Activated CD4-positive, alpha-beta T cell treated with anti-CD3 and anti-CD28 coated beads, Interleukin-2, amount 50 U/mL, for 1 hour (primary cell): ENCODE measurements around the gene TSHZ2.

Source experiments
- DNase-seq: peaks from one replicate; pipeline ENCODE4 v3.0.0-alpha.2; 2020

The TSHZ2 gene

DNA sequence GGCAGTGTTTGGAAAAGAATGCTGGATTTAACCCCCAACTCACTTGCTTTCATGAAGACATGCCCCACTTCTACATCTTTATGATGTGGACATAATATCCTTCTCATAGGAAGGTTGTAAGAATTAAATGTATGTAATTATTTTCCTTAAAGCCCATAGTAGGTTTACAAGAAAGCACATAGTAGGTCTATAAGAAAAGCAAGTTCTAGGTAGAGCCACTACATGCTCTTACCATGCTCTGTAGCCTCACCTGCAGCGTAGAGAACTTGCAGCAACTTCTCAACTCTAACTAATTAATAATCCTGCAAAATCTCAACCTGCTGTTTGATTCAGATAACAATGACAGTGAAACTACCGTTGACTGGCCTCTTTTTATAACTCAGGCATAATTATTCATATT, 288.4 kb downstream of the TSHZ2 start:
- no peak for DNase-seq

GRCh38 chr20:53262365-53262764, 290.2 kb downstream of the TSHZ2 start:
- DNase-seq, result no peak

GRCh38 chr20:53263554-53264438, 291.6 kb downstream of the TSHZ2 start:
- no peak for DNase-seq

GRCh38 chr20:53264604-53265003, 292.4 kb downstream of the TSHZ2 start:
- DNase-seq, result no peak

DNA sequence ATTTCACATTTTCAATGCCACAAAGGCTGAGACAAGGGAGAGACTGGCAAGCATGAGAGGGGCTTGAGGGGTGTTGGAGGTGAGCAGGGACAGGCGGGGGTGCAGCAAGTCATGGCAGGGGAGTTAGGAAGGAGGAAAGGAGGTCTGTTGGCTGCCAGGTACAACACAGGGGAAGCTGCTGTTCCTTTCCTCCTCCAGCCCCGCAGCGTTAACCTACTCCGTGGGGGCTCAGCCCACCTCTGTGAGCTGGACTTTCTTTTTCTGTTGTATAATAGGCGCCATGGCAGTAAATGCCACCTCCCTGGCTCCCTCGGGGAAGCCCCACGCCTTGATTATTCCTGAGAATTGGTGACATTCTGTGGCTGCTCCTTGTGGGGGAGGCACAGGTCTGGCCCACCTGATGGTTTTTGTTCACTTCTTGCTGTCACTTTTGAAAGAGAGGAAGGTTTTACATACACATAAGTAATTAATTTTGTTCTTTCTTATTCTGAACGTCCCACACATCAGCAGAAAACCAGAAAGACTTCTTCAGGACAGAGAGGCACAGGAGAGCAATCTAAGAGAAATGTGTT, 293.2 kb downstream of the TSHZ2 start:
- DNase-seq, result no peak

GRCh38 chr20:53269380-53269779, 297.2 kb downstream of the TSHZ2 start:
- no peak for DNase-seq

DNA sequence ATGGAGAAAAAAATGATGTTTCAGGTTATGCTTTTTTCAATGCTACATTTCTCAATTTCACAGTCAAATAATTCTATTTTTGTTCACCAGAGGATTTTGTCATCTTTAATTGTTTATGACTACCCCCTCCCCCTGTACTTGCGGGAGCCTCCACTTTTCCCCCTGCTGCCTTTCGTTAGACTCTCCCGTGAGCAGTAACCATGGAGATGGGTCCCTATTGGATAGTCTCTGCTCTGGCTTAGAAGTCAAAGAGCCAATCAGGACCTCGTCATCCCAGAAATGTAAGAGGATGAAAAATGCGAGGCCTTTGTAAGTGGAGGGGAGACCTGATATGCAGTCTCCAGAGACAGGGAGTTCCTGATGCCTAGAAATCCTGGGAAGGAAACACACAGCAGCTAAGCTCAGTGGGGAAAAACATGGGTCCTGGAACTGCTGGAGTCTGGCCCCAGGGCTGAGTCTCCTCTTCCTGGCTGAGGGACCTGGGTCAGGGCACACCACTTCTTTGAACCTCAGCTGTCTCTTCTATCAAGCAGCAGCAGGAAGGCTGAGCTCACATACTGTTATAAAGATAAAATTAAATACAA, 298.7 kb downstream of the TSHZ2 start:
- DNase-seq, result no peak

- no peak for DNase-seq
Observed at GRCh38 chr20:53274365-53274764, 302.2 kb downstream of the TSHZ2 start.

DNA sequence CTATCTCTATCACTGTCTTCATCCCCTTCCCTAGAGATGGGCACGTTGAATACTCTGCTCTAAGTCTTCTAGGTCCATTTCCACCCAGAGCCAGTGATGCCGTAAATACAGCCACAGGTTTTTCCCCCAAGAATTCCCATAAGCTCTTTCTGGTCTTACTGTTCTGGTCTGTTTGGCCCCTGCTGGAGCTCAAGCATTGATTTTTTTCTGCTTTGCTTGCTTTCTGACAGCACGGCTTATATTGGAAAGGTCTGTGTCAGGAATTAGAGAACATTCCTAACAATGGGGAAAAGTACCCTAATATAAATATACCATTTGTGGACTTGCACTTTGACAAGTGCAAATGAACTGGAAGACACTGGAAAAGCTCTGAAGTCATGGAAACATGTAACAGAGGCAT, 302.6 kb downstream of the TSHZ2 start:
- DNase-seq, result no peak

- DNase-seq, result no peak
Observed at GRCh38 chr20:53276143-53276542, 304.0 kb downstream of the TSHZ2 start.

DNA sequence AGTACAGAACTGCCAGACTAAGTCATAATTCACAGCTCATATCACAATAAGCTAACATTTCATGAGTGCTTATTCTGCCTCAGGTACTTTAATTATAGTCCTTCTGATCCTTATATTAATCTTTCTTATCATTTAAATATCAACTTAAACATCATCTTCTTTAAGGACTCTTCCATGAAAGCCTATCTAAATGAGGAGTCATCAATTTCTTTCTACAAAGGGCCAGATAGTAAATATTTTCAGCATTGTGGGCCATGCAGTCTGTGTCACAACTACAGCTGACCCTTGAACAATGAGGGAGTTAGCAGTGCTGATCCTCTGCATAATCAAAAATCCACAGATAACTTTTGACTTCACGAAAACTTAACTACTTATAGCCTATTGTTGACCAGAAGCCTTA, 306.4 kb downstream of the TSHZ2 start:
- DNase-seq, result no peak

DNA sequence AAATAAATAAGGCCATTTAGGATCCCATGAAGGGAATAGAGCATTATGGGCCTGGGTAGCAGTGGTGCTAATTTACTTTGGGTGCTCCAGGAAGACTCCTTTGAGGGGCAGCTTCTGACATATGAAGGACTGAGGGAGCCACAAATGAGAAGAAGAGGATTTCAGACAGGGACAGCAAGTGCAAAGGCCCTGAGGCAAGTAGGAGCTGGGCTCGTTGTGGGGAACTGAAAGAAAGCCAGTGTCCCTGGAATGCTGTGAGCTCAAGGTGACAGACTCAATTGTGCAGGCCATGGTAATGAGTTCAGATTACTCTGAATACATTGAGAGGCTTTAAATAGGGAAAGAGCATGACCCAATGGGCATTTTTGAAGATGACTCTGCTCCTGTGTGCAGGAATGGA, 307.6 kb downstream of the TSHZ2 start:
- no peak for DNase-seq

DNA sequence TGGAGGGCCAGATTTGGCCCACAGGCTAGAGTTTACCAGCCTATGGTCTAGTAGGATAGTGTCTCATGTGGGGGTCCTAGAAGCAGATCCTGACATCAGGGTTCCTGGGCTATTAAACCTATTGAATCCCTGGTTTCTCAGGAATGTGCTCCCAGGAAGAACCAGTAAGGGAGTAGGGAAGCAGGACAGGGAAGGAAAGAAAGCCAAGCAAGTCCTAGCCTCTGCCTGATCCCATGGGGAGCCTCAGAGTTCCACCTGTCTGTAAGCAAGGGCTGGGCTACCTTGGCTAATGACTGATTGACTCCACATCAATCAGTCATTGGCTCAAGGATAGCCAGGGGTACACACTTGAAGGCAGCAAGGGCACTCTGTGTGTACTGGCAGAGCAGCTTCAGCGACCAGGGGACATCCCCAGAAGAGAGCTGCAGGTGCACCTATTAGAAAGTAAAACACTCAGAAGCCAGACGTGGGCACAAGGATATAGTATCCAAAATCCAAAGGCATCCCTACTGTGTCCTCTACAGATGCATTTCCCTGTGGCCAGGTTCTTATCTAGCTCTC, 309.5 kb downstream of the TSHZ2 start:
- DNase-seq, result no peak

DNA sequence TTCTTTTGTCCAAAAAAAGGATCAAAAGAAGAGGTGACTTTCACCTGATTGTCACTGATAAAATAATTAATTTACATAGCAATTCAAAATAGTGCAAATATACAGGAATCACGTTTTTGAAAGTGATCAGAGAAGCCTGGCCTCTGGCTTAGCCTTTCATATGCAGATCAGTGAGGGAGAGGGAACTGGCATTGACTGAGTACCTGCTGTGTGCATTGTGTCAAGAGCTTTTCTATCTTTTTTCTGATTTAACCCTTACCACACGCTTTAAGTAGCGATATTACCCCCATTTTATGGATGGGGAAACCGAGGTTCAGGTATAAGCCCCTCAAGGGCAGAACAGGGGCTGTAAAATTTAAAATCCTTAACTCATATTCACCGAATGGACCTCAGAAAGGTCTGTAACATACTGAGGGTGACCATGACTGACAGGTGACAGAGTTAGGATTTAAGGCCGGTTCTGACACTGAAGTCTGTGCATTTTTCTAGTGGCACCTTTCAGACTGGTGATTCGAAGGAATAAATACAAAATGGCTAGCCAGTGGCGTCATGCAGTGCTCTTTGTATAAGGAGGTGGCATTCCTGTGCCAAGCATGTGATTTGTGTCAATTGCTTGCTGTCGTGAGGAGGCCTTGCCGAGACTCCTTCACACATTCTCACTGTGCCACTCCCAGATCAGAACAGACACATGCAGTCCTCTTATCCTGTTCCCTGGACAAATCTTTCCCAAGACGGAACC, 310.2 kb downstream of the TSHZ2 start:
- DNase-seq, result no peak

DNA sequence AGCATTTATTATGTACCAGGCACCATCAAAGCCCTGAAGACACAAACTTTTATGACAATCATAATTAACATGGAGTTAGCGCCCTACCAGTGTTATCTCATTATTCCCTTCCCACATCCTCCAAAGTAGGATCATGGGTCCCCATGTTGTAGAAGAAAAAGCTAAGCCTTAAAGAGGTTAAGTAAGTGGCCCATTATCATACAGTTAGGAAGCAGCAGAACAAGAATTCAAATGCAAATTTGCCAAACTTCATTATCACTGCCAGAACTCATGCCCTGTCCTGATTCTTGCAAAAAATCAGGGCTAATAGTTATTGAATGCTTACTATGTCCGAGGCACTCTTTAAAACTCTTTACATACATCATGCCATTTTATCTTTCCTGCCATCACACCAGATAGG, 310.9 kb downstream of the TSHZ2 start:
- DNase-seq, result no peak

- no peak for DNase-seq
Observed at GRCh38 chr20:53283597-53283996, 311.4 kb downstream of the TSHZ2 start.

DNA sequence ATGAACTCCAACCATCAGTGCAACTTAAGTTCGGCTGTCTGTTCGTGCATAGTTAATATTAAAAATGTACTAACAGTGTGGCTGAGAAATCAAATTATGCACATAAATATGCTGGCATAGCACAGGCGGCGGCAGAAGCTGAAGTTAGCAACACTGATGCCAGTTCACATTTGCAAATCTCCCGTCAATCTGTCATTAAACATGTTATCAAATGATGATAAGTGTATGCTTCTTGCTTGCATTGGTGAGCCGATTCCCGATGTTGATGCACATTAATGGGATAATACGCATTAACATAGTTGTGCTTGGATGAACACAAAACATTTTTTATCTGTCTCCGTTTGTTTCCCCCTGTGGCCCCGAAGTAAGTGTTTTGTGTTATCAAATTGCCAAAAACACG, 312.1 kb downstream of the TSHZ2 start:
- no peak for DNase-seq

DNA sequence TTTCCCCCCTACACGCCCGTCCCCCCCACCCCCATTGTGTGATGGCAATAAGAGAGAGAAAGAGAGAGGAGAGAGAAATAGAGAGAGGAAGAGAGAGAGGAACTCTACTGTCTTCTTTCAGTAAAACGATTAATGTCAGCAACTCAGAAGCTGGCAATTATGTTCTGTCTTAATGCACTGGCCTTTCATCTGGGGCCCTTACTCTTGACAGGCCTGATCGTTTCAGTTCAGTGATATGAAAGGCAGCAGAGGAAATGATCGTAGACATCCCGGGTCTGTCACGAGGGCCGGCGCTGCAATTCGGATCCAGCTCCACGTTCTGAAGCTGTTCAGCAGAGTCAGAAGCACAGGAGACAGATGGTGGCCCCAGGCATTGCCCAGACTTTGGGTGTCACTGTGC, 312.5 kb downstream of the TSHZ2 start:
- no peak for DNase-seq

DNA sequence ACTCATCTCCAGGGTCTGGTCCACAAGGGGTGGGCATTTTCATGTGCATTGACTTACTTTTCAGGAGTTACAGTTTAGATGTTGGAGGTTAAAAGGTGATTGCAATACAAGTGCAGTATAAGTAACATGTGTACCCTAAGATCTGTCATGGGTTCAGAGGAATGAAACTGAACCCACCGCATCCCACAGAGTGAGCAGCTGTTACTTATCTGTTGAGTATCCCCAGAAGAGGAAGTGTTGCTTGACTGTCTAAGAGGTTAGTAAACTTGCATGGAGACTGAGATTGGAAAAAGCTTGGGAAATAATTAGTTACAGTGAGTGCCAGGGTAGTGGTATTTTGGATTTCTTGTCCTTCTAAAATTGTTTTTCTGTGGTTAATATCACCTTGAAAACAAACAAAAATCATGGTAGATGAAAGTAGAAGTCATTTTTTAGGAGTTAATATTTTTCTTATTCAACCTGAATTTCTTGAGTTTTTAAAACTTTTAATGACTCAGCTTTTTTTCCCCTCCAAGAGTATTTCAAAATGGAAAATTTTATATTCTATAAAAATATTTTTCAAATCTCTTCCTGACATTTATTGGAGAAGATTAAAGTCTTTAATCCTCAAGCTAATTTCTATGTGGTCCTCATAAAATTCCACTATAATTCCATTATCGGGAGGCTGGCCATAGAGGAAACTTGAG, 315.3 kb downstream of the TSHZ2 start:
- no peak for DNase-seq

GRCh38 chr20:53291548-53291947, 319.4 kb downstream of the TSHZ2 start:
- no peak for DNase-seq

DNA sequence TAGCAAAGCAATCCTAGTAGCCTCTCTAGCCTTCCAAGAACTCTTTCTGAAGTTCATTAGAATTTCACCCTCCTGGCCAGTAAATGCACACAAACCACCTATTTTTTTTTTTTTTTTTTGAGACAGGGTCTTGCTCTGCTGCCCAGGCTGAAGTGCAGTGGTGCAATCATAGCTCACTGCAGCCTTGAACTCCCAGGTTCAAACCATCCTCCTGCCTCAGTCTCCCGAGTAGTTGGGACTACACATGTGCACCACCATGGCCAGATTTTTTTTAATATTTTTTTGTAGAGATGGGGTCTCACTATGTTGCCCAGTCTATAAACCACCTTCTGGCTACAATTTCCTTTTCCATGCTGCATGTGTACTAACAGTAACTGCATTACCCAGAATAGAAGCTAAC, 320.2 kb downstream of the TSHZ2 start:
- DNase-seq, result no peak

- no peak for DNase-seq
Observed at GRCh38 chr20:53294804-53295203, 322.6 kb downstream of the TSHZ2 start.

- DNase-seq, result no peak
Observed at GRCh38 chr20:53296025-53296424, 323.9 kb downstream of the TSHZ2 start.
